ENCODE data around the gene THOC7.

Gene THOC7

GRCh38 chr3:63877737-63878393, 14.3 kb upstream of the THOC7 start:
- DNase-seq = no peak

DNA sequence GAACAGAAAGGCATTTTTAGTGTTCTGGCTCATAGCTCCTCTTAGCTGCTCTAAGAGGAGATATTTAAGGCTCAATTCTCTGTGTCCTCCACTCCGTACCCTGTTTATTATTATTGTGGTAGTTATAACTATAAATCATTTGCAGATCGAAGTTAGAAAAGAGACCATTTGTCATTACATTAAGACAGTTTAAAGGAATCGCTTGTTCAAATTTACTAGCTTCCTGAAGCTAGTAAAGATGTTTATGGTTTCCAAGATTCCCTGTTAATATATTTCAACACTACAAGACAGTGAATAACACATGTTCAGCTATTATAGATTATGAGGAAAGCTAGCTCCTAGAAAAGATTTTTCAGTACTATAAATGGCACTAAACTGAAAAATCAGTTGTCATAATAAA, 12.7 kb upstream of the THOC7 start:
- DNase-seq = no peak

GRCh38 chr3:63875510-63875909, 11.9 kb upstream of the THOC7 start:
- DNase-seq = no peak

- no peak for DNase-seq
Observed at GRCh38 chr3:63874769-63875168, 11.2 kb upstream of the THOC7 start.

GRCh38 chr3:63872135-63872924, 8.7 kb upstream of the THOC7 start:
- no peak for DNase-seq

DNA sequence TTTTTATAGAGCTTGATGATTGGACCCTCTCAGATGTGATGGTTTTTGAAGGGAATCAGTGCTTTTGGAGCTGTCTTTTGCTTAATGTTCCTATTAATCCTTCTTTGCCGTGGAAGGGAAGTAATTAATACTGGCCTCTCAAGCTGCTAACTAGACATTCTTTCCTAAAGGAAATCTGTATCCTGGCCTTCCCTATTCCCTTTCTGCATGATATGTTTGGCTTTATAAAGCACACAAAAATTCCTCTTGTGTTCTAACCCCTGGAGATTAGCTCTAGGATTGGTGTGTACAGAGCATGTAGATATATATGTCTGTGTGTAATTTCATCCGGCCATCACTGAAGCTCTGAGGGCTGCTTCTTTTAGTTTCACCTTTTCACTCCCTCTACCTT, 7.0 kb upstream of the THOC7 start:
- no peak for DNase-seq

GRCh38 chr3:63869940-63870614, 6.5 kb upstream of the THOC7 start:
- no peak for DNase-seq

DNA sequence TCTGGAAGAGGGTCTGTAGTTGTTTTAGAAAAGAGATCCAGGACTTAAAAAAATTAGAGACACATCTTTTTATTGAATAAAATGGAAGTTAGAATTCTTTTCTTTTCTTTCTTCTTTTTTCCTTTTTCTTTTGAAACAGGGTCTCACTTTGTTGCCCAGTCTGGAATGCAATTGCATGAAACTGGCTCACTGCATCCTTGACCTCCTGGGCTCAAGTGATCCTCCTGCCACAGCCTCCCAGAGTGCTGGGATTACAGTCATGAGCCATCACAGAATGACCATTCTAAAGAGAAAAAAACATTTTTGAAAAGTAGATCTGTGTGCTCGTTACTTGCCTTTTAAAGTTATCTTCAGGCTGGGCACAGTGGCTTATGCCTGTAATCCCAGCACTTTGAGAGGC, 3.6 kb upstream of the THOC7 start:
- no peak for DNase-seq

GRCh38 chr3:63864965-63865327, 1.3 kb upstream of the THOC7 start:
- DNase-seq = no peak

DNA sequence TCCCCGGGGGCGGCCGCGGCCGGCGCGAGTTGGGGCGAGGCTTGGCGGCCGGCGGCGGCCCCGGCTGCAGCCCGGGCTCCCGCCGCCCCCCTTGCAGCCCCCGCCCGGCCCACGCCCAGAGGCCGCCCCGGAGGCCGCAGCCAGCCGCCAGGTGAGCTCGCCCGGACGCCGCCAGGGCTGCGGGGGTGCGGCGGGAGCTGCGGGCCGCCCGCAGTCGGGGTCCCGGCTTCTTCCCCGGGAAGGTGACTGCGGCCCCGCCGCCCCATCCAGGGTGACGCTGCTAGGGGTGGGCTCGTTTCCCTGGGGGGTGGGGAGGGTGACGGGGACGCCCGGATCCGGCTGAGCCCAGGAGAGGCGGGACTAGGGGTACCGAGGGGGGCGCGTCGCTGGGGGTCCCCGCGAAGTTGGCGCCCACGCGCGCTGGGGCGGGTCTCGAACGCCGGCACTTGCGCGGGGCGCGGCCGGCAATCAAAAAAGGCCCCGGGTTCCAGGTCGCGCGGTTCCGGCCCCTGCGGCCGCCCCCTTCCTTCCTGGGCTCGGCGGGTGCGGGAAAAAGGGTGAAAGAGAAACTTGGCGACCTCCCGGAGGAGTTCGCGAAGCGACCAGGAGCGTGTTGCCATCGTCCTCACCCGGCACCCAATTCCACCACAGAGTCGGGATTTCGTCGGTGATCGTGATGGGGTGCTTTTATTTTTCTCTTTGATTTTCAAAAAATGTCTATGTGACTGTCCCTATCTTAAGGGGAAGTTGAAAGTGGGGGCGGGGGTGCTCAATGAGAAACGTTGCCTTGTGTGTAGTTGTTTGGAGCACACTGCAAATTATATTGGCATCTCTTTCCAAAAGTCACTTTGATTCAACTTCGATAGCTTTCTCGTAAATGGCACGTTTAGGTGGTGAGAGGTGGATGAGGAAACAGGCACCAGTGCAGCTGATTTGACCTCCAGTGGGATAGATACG, 681 bp upstream of the THOC7 start:
- DNase-seq = no peak

GRCh38 chr3:63862804-63863149, 828 bp downstream of the THOC7 start:
- no peak for DNase-seq

DNA sequence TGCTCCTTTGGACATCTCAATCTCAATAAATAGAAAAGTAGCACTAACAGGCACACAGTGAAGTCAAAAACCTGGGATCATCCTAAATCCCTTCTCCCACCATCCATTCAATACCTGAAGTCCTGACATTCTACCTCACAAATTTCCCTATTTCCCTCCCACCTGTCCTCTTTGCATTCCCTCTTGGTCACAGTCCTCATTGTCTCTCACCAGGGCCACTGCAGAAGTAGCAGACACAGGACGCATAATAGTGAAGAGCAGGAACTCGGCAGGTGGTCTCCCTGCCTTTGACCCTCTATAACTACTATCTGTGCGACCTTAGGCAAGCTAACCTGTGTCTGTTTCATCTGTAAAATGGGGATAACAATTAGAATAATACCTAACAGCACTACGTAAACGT, 2.3 kb downstream of the THOC7 start:
- no peak for DNase-seq

- DNase-seq = no peak
Observed at GRCh38 chr3:63860776-63861175, 2.8 kb downstream of the THOC7 start.

GRCh38 chr3:63857311-63857710, 6.3 kb downstream of the THOC7 start:
- no peak for DNase-seq

DNA sequence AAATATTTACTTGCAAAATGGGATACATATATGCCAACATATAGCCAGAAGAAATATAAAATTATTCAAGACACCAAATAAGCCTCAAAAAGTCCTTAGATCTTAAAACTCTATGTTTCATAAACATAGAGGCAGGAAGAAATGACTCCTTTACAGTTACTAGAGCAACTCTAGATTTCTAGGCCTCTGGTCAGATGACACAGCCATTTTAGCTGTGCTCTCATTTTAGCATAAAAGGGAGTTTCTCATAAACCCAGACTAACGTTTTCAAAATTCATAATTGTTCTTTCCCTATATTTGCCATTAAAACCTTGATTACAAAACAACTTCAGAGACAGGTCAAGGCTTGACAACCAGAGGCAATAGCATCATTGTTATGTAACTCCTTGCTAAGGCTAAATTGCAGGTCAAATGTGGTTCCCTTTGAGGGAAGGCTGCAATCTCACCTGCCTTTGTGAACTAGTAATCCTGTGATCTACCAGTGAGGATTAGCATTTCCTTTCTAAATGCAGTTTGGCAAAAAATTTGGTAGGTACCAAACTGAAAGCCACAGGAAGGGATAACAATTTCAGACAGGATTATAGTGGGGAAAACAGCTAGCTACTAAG, 8.2 kb downstream of the THOC7 start:
- no peak for DNase-seq

DNA sequence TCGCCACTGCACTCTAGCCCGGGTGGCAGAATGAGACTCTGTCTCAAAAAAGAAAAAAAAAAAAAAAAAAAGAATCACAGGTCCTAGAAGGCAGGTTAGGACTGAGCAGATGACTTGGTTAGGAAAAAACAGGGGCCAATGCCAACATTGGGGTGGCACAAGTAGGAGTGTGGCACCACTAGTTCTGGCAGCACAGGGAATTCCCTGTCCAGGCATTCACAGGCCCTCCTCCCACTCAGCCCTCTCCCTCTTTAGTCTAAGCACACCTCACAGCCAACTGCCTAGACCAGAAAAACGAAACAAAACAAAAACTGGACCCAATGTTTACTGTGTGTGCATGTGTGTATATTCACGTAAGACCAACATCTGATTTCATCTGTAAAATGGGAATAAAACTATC, 10.5 kb downstream of the THOC7 start:
- DNase-seq = no peak

GRCh38 chr3:63851287-63851686, 12.3 kb downstream of the THOC7 start:
- no peak for DNase-seq

DNA sequence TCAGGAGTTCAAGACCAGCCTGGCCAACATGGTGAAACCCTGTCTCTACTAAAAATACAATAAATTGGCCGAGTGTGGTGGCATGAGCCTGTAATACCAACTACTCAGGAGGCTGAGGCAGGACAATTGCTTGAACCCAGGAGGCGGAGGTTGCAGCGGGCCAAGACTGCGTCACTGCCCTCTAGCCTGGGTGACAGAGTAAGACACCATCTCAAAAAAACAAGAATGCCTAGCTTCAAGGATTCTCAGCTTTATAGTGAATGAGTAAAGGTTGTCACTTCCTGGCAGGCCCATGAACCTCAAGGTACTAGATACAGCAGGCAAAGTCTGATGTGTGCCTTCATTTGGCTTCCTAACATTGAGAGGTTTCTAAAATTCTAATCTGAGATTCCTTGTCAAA, 14.4 kb downstream of the THOC7 start:
- no peak for DNase-seq

DNA sequence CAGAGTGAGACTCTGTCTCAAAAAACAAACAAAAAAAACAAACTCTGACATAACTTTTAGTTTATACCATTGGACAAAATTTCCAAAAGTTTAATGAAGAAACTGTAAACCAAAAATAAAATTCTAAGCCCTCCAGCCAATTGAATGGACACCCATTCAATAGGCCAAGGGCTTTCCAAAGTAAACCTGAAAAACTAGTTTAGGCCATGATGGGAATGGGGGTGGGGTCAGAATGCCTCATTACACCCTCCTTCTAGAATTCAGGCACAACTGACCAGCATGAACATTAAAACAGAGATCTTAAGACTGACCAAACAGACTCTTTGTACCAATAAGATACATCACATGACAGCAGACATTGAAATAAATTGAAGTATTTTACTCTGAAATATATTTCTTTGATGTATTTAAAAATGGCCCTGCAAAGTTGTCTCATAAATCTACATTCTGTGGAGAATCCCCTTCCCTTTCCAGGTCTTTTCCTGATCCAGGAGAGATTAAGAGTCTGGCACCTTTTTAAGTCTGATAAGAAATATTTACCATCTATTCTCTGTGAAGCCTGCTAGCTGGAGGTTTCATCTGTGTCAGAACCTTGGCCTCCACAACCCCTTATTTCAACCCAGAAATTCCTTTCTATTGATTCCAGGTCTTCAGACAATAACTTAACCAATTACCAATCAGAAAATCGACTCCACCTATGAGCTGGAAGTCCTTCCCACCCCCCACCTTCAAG, 15.7 kb downstream of the THOC7 start:
- no peak for DNase-seq

DNA sequence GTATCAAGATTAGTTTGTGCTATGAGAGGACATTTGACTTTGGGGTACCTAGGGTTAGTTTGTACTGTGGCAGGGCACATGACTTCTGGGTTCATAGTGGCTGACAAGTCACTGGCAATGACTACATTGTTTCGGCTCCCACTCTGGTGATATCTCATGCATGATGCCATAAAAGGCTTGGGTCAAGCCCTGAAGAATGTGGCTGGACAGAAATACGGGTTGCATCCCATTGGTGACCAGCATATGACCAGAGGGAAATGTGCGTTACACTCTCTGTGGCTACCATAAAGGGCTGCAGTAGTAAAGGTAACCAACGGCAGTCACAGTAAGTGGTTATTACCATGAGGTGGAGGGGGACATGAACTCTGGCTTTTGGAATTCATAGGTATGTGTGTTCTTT, 18.4 kb downstream of the THOC7 start:
- no peak for DNase-seq

DNA sequence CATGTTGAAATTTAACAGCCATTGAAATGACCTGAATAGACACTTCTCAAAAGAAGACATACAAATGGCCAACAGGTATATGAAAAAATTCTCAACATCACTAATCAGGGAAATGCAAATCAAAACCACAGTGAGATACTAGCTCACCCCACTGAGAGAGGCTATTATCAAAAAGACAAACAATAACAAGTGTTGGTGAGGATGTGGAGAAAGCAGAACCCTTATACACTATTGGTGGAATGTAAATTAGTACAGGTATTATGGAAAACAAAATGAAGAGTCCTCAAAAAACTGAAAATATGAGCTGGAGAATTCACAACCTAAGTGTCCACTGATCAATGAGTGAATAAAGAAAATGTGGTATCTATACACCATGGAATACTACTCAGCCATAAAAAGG, 21.5 kb downstream of the THOC7 start:
- no peak for DNase-seq

GRCh38 chr3:63841704-63842103, 21.9 kb downstream of the THOC7 start:
- no peak for DNase-seq
